ENCODE measurements around the gene ZNF30.

GRCh38 chr19:34900245-34900644, 26.5 kb upstream of the ZNF30 start:
- TF ChIP-seq POLR2A (IDR thresholded peaks at IDR 0.05) (no peak), CTCF (IDR thresholded peaks at IDR 0.05) (no peak), EP300 (IDR thresholded peaks at IDR 0.05) (no peak)

Data from ovary (tissue), 3 donors.